ENCODE data around the gene LLGL2.
"Not testable (repeated sequence)": the region's sequence is repeated elsewhere in the genome, so short reads cannot be mapped to it uniquely, and the experiment has no call there.

LLGL2 gene

GRCh38 chr17:75524970-75525805 is at the start of gene LLGL2:
TSS of gene LLGL2 (plus strand) at chr17:75525697. CDS start at chr17:75543427, 17,730 bp downstream.
- DNase-seq = peak; percentile 94

GRCh38 chr17:75475851-75476250 is 49.6 kb upstream of the LLGL2 start:
- no peak for DNase-seq

GRCh38 chr17:75476271-75476671 is 49.2 kb upstream of the LLGL2 start:
- DNase-seq = no peak

DNA sequence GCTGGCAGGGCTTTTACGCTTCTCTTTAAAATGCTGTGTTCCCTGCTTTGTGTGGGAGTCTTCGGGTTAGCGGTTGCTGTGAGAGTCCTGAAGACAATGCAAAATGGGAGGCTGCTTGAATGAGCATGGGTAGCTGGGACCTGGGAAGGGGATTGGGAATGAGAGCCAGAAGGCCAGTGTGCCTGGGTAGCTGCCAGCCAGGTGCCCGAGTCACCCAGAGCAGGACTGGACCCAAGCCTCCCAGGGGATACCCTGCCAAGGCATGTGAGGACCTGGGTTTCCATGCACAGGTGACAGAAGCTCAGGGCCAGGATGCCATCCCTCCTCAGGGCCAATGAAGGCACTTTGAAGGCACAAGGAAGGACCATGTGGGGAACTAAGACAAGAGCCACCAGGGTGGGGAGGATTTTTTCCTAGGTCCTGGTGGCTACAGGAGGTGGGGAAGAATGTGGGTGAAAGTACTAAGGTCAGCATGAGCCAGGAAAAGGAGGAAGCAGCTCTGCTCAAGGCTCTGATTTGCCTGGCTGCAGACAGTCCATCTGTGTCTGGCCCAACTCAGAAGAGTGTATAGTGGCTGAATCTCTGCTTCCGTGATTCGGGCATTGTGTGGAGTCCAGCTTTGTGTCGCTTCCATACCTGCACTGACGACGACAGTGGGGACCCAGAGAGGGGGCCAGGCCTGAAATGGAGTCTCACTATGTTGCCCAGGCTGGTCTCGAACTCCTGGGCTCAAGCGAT is 48.6 kb upstream of the LLGL2 start:
- no peak for DNase-seq

DNA sequence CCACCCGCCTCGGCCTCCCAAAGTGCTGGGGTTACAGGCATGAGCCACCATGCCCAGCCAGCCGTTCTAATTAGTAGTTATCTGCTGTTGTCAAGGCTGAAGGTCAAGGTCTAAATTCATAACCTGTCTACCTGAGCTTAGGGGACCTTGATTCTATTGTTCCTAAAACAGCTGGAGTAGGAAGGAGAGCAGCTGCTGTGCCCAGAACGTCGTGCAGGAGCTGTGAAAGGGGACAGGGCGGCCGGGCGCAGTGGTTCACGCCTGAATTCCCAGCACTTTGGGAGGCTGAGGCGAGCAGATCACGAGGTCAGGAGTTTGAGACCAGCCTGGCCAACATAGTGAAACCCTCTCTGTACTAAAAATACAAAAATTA is 48.0 kb upstream of the LLGL2 start:
- not testable (repeated sequence) for DNase-seq

DNA sequence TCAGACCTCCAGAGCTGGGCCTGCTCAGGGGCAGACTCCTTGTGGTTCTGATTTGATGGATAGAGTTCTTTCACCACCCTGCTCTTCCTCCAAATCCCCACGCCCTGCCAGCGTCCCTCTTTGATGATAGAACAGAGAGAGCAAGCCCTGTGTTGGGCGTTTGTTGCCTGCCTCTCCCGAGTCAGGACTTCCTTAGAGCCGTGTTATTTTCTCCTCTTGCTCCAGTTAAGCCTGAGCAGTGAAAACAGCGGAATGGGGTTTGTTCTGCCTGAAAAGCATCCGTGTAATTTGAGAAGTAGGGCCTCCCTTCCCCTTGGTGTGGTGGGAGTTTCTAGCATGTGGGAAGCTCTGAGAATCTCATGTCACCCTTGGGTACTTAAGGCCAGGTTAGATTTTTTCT is 47.0 kb upstream of the LLGL2 start:
- DNase-seq = no peak

DNA sequence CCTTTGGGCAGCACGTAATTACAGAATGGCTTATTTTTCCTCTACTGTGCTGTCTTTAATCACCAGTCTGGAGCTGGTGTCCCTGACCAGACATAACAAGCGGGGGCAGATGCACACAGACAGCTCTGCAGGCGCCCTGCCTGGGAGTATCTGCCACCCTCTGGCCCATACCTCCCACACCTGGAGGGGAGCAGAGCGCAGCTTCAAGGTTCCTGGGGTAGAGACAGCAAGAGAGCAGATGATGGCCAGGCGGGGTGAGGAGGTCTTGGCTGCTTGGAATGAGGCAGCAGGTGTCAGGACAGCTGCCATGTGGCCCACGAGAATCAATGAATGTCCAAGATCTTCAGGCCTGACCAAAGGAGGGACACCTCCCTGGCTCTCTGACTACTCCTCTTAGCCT is 45.2 kb upstream of the LLGL2 start:
- no peak for DNase-seq

DNA sequence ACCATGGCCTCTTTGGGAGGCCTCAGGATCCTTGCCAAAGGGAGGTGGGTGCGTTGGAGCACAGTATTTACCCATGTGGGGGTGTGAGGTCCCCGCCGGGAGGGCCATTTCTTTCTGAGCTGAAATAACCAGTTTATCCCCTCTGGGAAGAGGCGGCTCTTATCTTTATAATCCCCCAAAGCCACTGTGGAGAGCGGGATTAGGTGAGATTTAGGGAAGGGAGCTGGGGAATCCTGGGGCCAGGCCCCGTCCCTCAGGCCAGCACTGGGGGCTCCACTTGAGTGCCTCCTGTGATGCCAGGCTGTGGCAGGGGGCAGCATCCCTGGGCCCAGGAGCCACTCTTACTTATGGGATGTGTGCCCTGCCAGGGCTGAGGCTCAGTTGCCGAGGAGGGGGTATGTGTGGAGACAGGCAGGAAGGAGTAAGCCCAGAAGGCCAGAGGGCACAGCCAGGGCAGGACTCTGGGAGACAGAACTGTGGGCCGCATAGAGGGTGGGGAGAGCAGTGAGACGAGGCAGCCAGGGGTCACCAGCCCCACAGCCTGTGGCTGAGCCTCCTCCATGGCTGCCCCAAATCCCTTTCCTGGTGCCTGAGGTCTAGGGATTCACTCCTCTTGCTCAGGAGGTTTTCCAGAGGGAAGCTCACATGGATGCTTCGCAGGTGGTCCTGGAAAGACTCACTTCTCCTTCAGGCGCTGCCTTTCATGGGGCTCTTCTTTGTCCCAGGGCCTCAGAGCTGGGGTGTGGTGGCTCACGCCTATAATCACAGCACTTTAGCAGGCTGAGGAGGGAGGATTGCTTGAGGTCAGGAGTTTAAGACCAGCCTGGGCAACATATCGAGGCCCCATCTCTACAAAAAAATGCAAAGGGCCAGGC is 44.1 kb upstream of the LLGL2 start:
- no peak for DNase-seq

GRCh38 chr17:75482098-75482942 is 43.2 kb upstream of the LLGL2 start:
- no peak for DNase-seq

- DNase-seq = no peak
Measured at GRCh38 chr17:75485688-75486087, 39.8 kb upstream of the LLGL2 start.

DNA sequence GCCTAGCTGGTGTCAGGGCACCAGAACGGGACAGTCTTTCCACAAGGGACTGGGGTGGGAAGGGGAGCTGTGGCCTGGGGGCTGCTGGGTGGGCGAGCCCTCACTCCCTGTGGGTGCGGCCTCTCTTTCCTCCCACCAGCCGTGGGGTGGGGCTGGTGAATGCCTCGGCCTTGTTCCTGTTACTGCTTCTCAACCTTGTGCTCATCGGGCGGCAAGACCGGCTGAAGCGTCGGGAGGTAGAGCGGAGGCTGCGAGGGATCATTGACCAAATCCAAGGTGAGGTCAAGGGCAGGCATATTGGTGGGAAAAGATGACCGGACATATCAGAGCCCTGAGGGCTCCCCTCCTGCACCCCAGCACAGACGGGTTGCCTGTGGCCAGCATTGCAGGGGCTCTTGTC is 39.3 kb upstream of the LLGL2 start:
- DNase-seq = no peak

DNA sequence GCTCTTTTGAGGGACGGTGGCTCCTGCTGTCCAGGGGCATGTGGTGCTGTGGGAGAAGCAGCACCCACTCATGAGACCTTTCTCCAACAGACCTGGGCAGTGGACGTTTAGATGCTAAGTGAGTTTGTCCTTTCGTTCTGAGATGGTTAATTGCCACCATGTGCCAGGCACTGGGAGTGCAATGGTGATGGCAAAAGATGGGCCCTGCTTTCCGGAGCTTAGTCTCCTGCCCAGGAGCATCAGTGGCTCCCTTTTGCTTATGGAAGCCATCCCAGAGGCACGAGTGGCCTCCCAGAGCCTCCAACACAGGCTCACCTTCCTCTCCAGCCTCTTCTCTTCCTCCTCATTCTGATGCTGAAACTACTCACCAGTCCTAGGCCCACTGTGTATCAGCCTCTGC is 38.5 kb upstream of the LLGL2 start:
- no peak for DNase-seq

DNA sequence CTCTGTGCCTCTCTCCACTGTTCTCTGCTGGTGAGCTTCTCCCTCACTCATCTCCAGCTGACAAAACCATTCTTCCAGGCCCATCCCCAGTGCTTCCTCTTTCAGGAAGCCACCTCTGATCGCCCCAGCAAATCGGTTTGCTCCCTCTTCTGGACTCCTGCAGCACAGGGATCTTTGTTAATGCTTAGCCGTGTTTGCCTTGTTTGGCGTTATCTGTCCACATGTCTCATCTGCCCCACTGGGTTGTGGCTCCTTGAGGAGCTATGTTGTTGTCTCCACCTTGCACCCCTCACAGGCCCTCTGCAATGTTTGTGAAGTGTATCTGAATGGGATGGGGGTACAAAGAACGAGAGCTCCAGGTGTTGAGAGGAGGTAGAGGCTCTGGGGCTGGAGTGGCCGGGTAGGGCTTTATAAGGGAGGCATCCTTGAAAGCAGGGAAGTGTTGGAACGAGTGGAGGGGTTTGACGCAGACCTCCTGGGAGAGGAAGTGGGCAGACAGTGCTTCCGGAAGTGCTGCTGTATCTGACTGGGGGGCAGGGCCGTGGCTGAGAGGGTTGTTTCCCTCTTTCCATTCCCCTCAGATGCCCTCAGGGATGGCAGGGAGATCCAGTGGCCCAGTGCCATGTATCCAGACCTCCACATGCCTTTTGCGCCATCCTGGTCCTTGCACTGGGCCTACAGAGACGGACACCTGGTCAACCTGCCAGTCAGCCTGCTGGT is 38.0 kb upstream of the LLGL2 start:
- DNase-seq = no peak

- no peak for DNase-seq
Measured at GRCh38 chr17:75488693-75489510, 36.6 kb upstream of the LLGL2 start.

GRCh38 chr17:75489511-75489955 is 36.0 kb upstream of the LLGL2 start:
- DNase-seq = no peak

GRCh38 chr17:75490173-75490743 is 35.2 kb upstream of the LLGL2 start:
- DNase-seq = no peak

- no peak for DNase-seq
Measured at GRCh38 chr17:75490953-75491649, 34.4 kb upstream of the LLGL2 start.

DNA sequence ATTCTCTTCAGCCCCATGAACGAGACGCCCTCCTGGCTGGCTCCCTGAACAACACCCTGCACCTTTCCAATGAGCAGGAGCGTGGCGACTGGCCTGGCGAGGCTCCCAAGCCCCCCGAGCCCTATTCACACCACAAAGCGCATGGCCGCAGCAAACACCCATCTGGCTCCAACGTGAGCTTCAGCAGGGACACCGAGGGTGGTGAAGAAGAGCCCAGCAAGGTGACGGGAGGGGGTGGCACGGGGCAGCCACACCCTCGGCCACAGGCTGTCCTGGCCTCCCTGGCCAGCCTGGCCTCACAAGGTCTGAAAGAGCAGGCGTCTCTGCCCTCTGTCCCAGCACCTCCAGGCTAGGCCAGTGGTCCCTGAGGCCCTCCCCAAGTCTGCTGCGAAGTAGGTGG is 33.8 kb upstream of the LLGL2 start:
- DNase-seq = no peak

- DNase-seq = no peak
Measured at GRCh38 chr17:75492555-75493168, 32.8 kb upstream of the LLGL2 start.

All from NCI-H146 (cell line).